ENCODE measurements around the gene SORCS2. TPM values are rescaled to one million over a fixed set of nuclear protein-coding genes. Genes with fewer than 3 reads are reported as not detected.

Gene SORCS2
- total and polyA plus RNA-seq, 8 donors = 4.6 to 9.7 (median 7.2) TPM

DNA sequence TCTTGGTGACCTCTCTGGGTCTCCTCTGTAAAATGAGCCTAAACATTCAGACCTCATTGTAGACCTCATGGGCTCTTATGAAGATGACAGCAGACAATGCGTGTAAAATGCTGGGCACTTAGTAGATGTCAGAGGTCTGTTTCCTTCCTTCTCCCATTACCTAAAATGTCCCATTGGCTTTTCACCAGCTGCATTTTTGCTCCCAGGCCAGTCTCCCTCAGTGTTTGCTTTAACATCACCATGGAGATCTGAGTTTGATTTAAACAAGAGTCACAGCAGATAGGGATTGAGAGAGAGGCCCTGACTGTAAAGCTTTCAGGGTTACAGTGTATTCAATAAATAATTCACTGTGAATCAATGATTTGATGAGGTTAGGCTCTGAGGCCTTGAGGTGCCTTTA lies 218.1 kb downstream of the SORCS2 start:
- Histone ChIP-seq H3K36me3 (no peaks in the 10 kb centered on the region), H3K27me3 (peaks cover 0 to 23% of the 10 kb centered on the region in 2 donors), H3K9me3 (peaks cover 0 to 16% of the 10 kb centered on the region in 2 donors), H3K4me1 (no peaks in the 10 kb centered on the region), H3K4me3 (no peak overlapping the region), H3K27ac (no peak overlapping the region)
- DNase-seq = peak in 3 of 4 donors; percentile 17 to 77 (median 69)
- TF ChIP-seq, protein P1, sequence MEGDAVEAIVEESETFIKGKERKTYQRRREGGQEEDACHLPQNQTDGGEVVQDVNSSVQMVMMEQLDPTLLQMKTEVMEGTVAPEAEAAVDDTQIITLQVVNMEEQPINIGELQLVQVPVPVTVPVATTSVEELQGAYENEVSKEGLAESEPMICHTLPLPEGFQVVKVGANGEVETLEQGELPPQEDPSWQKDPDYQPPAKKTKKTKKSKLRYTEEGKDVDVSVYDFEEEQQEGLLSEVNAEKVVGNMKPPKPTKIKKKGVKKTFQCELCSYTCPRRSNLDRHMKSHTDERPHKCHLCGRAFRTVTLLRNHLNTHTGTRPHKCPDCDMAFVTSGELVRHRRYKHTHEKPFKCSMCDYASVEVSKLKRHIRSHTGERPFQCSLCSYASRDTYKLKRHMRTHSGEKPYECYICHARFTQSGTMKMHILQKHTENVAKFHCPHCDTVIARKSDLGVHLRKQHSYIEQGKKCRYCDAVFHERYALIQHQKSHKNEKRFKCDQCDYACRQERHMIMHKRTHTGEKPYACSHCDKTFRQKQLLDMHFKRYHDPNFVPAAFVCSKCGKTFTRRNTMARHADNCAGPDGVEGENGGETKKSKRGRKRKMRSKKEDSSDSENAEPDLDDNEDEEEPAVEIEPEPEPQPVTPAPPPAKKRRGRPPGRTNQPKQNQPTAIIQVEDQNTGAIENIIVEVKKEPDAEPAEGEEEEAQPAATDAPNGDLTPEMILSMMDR (IDR thresholded peaks at IDR 0.05) = no peak
- ATAC-seq = peak; percentile 68
- intact Hi-C loops (cut with DNase I) = no loop called here

DNA sequence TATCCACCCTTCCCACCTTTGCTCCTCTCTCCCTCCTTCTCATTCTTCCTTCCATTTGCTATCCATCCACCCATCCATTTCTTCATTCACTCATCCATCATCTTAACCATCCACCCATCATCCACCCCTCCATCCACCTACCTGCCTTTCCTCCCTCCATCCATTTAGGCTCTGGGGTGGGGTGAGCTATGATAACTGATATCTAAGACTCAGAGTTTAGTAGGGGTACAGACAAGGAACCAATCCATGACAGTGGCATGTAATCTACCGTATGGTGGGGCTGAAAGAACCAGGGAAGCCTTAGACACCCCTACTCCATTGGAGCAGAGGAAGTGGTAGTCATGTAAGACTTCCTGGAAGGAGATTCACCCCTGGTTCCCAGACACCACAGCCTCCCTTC lies 219.2 kb downstream of the SORCS2 start:
- intact Hi-C loops (cut with DNase I) = no loop called here
- Histone ChIP-seq H3K36me3 (no peaks in the 10 kb centered on the region), H3K4me1 (no peaks in the 10 kb centered on the region), H3K27me3 (peaks cover 0 to 23% of the 10 kb centered on the region in 2 donors), H3K27ac (no peak overlapping the region), H3K4me3 (no peak overlapping the region), H3K9me3 (peaks cover 0 to 16% of the 10 kb centered on the region in 2 donors)
- no peak for ATAC-seq
- TF ChIP-seq, protein P1 (IDR thresholded peaks at IDR 0.05) = no peak
- peak in 1 of 4 donors; percentile 6 for DNase-seq

DNA sequence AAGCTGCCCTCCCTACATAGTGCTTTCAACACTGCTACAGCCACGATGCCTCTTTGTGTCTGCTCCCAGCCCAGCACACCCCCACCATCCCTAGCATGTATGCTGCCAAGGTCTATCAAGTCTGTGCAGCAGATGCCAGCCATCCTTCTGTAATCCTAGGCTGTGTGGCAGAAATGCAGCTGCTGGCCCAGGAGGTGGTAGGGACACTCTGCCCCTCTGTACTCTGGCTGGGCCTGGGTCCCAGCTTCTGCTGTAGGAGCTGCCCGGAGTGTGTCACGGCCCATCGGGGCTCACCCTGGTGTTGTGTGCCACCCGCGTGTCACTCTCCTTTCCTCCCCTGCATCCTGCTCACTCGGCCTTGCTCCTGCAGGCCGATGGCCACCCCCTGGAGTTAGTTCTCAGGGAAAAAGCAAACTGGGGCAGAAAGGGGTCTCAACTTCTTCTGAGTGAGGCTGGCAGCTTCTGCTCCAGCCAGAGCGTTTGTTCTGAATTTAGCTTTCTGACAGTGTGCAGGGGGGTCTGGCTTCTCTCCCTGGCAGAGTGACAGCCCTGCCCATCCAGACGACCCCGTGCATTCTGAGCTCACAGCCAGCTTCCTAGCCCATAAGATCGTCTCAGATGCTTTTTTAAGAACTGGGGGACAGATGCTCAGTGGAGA lies 219.7 kb downstream of the SORCS2 start:
- Histone ChIP-seq H3K4me1 (no peaks in the 10 kb centered on the region), H3K36me3 (no peaks in the 10 kb centered on the region), H3K4me3 (no peak overlapping the region), H3K27me3 (peaks cover 0 to 23% of the 10 kb centered on the region in 2 donors), H3K9me3 (peaks cover 0 to 16% of the 10 kb centered on the region in 2 donors), H3K27ac (no peak overlapping the region)
- no peak for ATAC-seq
- intact Hi-C loops (cut with DNase I) = no loop called here
- peak in 2 of 4 donors; percentile 26 to 61 for DNase-seq
- TF ChIP-seq, protein P1 (IDR thresholded peaks at IDR 0.05) = no peak

DNA sequence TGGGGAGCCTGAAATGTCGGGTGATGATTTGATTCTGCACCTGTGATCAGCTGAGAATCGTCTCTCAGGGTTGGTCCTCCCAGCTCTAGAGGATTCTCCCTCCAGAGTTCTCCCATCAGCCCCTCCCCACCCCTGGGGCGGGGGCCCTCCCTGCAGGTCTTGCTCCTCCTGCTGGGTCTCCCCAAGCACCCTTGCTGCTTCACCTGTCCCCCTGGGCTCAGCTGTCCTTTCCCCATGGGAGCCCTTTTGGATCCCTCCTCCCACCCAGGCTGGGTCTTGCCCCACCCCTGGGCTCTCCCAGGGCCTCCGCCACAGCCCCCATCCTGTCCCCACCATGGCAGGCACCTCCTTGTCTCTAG lies 220.2 kb downstream of the SORCS2 start:
- intact Hi-C loops (cut with DNase I) = no loop called here
- Histone ChIP-seq H3K27ac (no peak overlapping the region), H3K4me1 (no peaks in the 10 kb centered on the region), H3K9me3 (peaks cover 0 to 11% of the 10 kb centered on the region in 2 donors), H3K36me3 (no peaks in the 10 kb centered on the region), H3K4me3 (no peak overlapping the region), H3K27me3 (peaks cover 0 to 23% of the 10 kb centered on the region in 2 donors)
- DNase-seq = peak in 2 of 4 donors; percentile 19 to 41
- TF ChIP-seq, protein P1 (IDR thresholded peaks at IDR 0.05) = no peak
- ATAC-seq = no peak

DNA sequence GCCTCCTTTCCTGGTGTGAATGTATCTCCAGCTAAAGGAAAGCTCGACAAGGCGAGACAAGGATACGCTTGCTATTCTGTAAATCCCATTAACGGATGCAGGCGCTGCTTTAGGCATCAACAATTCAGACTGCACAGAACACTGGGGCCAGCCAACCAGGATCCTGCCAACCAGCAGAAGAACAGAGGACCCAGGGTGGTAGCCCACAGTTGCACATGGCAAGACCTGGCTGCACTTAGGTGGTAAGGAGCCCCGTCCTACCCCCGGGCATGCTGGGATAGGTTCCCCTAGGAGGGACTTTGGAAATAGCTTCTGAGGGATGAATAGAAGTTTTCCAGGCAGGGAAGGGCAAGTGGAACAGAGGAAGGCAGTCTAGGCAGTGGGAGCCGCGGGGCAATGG lies 221.7 kb downstream of the SORCS2 start:
- H3K4me3 ChIP-seq = no peak overlapping the region
- DNase-seq = peak in 2 of 4 donors; percentile 4 to 53
- TF ChIP-seq, protein P1 (IDR thresholded peaks at IDR 0.05) = no peak
- H3K4me1 ChIP-seq = no peaks in the 10 kb centered on the region
- H3K27ac ChIP-seq = no peak overlapping the region
- peaks cover 0 to 23% of the 10 kb centered on the region in 2 donors for H3K27me3 ChIP-seq
- H3K9me3 ChIP-seq = peaks cover 0 to 5% of the 10 kb centered on the region in 2 donors
- no peak for ATAC-seq
- intact Hi-C loops (cut with DNase I) = no loop called here
- H3K36me3 ChIP-seq = no peaks in the 10 kb centered on the region

Data from left lung (tissue), 10 donors.